HCT116 (cell line): ENCODE data around the gene KPNA2. TPM values are rescaled to one million over a fixed set of nuclear protein-coding genes. Genes with fewer than 3 reads are reported as not detected.

Experiments used
- ATAC-seq: fragments of 200-7000 bp; cut with Tn5 transposase; 2 replicates; pipeline ENCODE4 v1.9.1; 2020; ENCODE audit warnings: mild to moderate bottlenecking, moderate library complexity
- BruUV-seq: library from RNA; stranded (reverse); fragments of 400-500 nt; replicated peaks from 2 replicates; lab custom pipeline; 2021; lab: Mats Ljungman, UMichigan
- CTCF ChIA-PET: fragments of 300-600 bp; sonication (Branson Sonifier 250); formaldehyde crosslinking; loops from one replicate; lab custom pipeline; 2021; ENCODE audit warnings: antibody characterized with exemption; lab: Charles Lee
- POLR2A ChIA-PET: fragments of 300-600, 350-600 bp; sonication (Branson Sonifier 250); formaldehyde crosslinking; loops from one replicate; lab custom pipeline; 2021; ENCODE audit warnings: antibody characterized with exemption; lab: Charles Lee
- RAD21 ChIA-PET, 2 experiments: fragments of 300-600 bp; sonication (Branson Sonifier 250); formaldehyde crosslinking; loops; one replicate each; lab custom pipeline; 2023; ENCODE audit warnings: low total read pairs in 2 of 2; ENCODE audit not compliant: uncharacterized antibody in 2 of 2, unreplicated experiment in 2 of 2, low non-redundant PET in 1 of 2; lab: Charles Lee
- DNase-seq: peaks from one replicate; pipeline ENCODE4 v3.0.0-alpha.2; 2010; ENCODE audit warnings: low read depth, low spot score
- H2AFZ ChIP-seq: fragments of 200-600 bp; shearing (Covaris generic), sonication (generic); 2 replicates; pipeline ENCODE4 v1.6.1; 2017; ENCODE audit warnings: low read depth, mixed run types, mixed read lengths, antibody characterized with exemption, low read length; ENCODE audit not compliant: poor library complexity, severe bottlenecking
- H3K27ac ChIP-seq: 2 replicates; pipeline ENCODE4 v1.5.1; 2012; ENCODE audit warnings: low read depth, low read length
- H3K27me3 ChIP-seq: fragments of 200-600 bp; sonication (generic); 2 replicates; pipeline ENCODE4 v1.6.1; 2016; ENCODE audit warnings: mixed run types, low read length, mixed read lengths; ENCODE audit not compliant: insufficient read depth
- H3K36me3 ChIP-seq, 2 experiments: fragments of 200-500 bp in 1 of 2; fragments of 200-600 bp in 1 of 2; sonication (Bioruptor generic) in 1 of 2; sonication (generic) in 1 of 2; 2 replicates each; pipeline versions ENCODE4 v1.5.1 to v1.6.1; 2014 to 2016; ENCODE audit warnings: low read length in 2 of 2, inconsistent platforms in 1 of 2, mixed read lengths in 1 of 2, mixed run types in 1 of 2; ENCODE audit not compliant: insufficient read depth in 2 of 2, control insufficient read depth in 1 of 2
- H3K4me1 ChIP-seq, 2 experiments: fragments of 200-600 bp in 1 of 2; sonication (generic) in 1 of 2; 2 replicates each; pipeline versions ENCODE4 v1.5.1 to v1.6.1; 2012 to 2017; ENCODE audit warnings: low read length in 2 of 2, inconsistent platforms in 1 of 2, mild to moderate bottlenecking in 1 of 2, mixed read lengths in 1 of 2, mixed run types in 1 of 2, moderate library complexity in 1 of 2; ENCODE audit not compliant: insufficient read depth in 2 of 2, control insufficient read depth in 1 of 2
- H3K4me2 ChIP-seq: fragments of 200-600 bp; sonication (generic); 2 replicates; pipeline ENCODE4 v1.6.1; 2017; ENCODE audit warnings: mixed run types, low read length, mixed read lengths
- H3K4me3 ChIP-seq, 2 experiments: fragments of 200-600 bp in 1 of 2; sonication (generic) in 1 of 2; replicated peaks in 1 of 2; 2 replicates each; pipeline ENCODE4 v1.5.1; 2011 to 2016; ENCODE audit warnings: low read length in 2 of 2, control low read depth in 1 of 2, low read depth in 1 of 2, mild to moderate bottlenecking in 1 of 2, mixed read lengths in 1 of 2, mixed run types in 1 of 2
- H3K79me2 ChIP-seq: fragments of 200-600 bp; sonication (generic); 2 replicates; pipeline ENCODE4 v1.6.1; 2017; ENCODE audit warnings: mild to moderate bottlenecking, mixed run types, low read length, moderate library complexity, mixed read lengths; ENCODE audit not compliant: insufficient read depth
- H3K9ac ChIP-seq: fragments of 200-600 bp; sonication (generic); 2 replicates; pipeline ENCODE4 v1.6.1; 2016; ENCODE audit warnings: low read length, mixed read lengths
- H3K9me2 ChIP-seq: fragments of 200-600 bp; sonication (generic), shearing (Covaris generic); 2 replicates; pipeline ENCODE4 v1.6.1; 2017; ENCODE audit warnings: mixed run types, mild to moderate bottlenecking, moderate library complexity; ENCODE audit not compliant: insufficient read depth
- H3K9me3 ChIP-seq, 2 experiments: fragments of 200-500 bp in 1 of 2; fragments of 200-600 bp in 1 of 2; sonication (Bioruptor generic) in 1 of 2; sonication (generic) in 1 of 2; 2 replicates each; pipeline ENCODE4 v1.6.1; 2014 to 2017; ENCODE audit warnings: low read length in 2 of 2, mixed read lengths in 2 of 2, inconsistent platforms in 1 of 2, low read depth in 1 of 2, mild to moderate bottlenecking in 1 of 2, mixed run types in 1 of 2, moderate library complexity in 1 of 2; ENCODE audit not compliant: control insufficient read depth in 1 of 2, insufficient read depth in 1 of 2
- H4K20me1 ChIP-seq: fragments of 200-600 bp; sonication (generic), shearing (Covaris generic); 2 replicates; pipeline ENCODE4 v1.6.1; 2017; ENCODE audit warnings: mixed run types, mild to moderate bottlenecking, moderate library complexity; ENCODE audit not compliant: insufficient read depth
- ATF3 ChIP-seq: IDR thresholded peaks from 2 replicates; pipeline ENCODE4 v1.6.1; 2012
- CBX3 ChIP-seq: IDR thresholded peaks from 2 replicates; pipeline ENCODE4 v1.6.1; 2012; ENCODE audit warnings: low read depth
- CEBPB ChIP-seq: IDR thresholded peaks from 2 replicates; pipeline ENCODE4 v1.6.1; 2012; ENCODE audit warnings: low read depth
- CTCF ChIP-seq, 3 experiments: fragments of 200-600 bp in 1 of 3; sonication (generic) in 1 of 3; IDR thresholded peaks in 2 of 3; conservative IDR thresholded peaks in 1 of 3; 2 replicates each; pipeline ENCODE4 v1.5.1; 2012 to 2017; ENCODE audit warnings: low read depth in 2 of 3, low read length in 2 of 3, antibody characterized with exemption in 1 of 3, borderline replicate concordance in 1 of 3, control low read depth in 1 of 3, mild to moderate bottlenecking in 1 of 3, mixed read lengths in 1 of 3, mixed run types in 1 of 3, moderate library complexity in 1 of 3; ENCODE audit not compliant: insufficient read depth in 1 of 3
- ELF1 ChIP-seq: IDR thresholded peaks from 2 replicates; pipeline ENCODE4 v1.6.1; 2012; ENCODE audit warnings: low read depth, borderline replicate concordance
- EZH2 ChIP-seq: fragments of 200-600 bp; sonication (generic); IDR thresholded peaks from 2 replicates; pipeline ENCODE4 v1.6.1; 2017; ENCODE audit warnings: antibody characterized with exemption, mixed run types
- EZH2phosphoT487 ChIP-seq: fragments of 200-600 bp; IDR thresholded peaks from 2 replicates; pipeline ENCODE4 v1.6.1; 2018; ENCODE audit warnings: antibody characterized with exemption, borderline replicate concordance
- FOSL1 ChIP-seq: IDR thresholded peaks from 2 replicates; pipeline ENCODE4 v1.6.1; 2012; ENCODE audit warnings: low read depth
- MAX ChIP-seq: IDR thresholded peaks from 2 replicates; pipeline ENCODE4 v1.6.1; 2012
- POLR2A ChIP-seq: IDR thresholded peaks from 2 replicates; pipeline ENCODE4 v1.7.0; 2011; ENCODE audit warnings: borderline replicate concordance; ENCODE audit not compliant: insufficient read depth, insufficient read length; ENCODE audit errors: extremely low read depth
- POLR2AphosphoS5 ChIP-seq: IDR thresholded peaks from 2 replicates; pipeline ENCODE4 v1.6.1; 2011; ENCODE audit warnings: mild to moderate bottlenecking, low read depth, low read length, moderate library complexity
- REST ChIP-seq: IDR thresholded peaks from 2 replicates; pipeline ENCODE4 v1.6.1; 2012; ENCODE audit warnings: low read depth
- SIN3A ChIP-seq: IDR thresholded peaks from 2 replicates; pipeline ENCODE4 v1.6.1; 2012; ENCODE audit warnings: low read depth
- SP1 ChIP-seq: IDR thresholded peaks from 2 replicates; pipeline ENCODE4 v1.6.1; 2012; ENCODE audit warnings: low read depth
- YY1 ChIP-seq: IDR thresholded peaks from 2 replicates; pipeline ENCODE4 v1.6.1; 2011; ENCODE audit warnings: low read length, low read depth, moderate library complexity, mild to moderate bottlenecking; ENCODE audit not compliant: insufficient replicate concordance; ENCODE audit errors: extremely low read depth
- ZBTB33 ChIP-seq: IDR thresholded peaks from 2 replicates; pipeline ENCODE4 v1.6.1; 2011; ENCODE audit warnings: mild to moderate bottlenecking, low read length, moderate library complexity; ENCODE audit not compliant: insufficient replicate concordance; ENCODE audit errors: extremely low read depth
- ZFX ChIP-seq: fragments of 450-650 bp; IDR thresholded peaks from 2 replicates; pipeline ENCODE4 v1.6.1; 2017
- ZNF274 ChIP-seq: fragments of 200-500 bp; sonication (Bioruptor generic); IDR thresholded peaks from 2 replicates; pipeline ENCODE4 v1.6.1; 2014; ENCODE audit warnings: mild to moderate bottlenecking, low read depth, low read length, inconsistent platforms
- intact Hi-C: fragments of 100-400 bp; cut with micrococcal nuclease; formaldehyde crosslinking; loops from 2 replicates; pipeline ENCODE4 v1.10.0; 2022
- total RNA-seq: library from RNA; stranded (reverse); gene quantifications from one replicate; pipeline ENCODE4 v1.2.1, GENCODE V29; 2021; ENCODE audit not compliant: unreplicated experiment

KPNA2 gene
- total RNA-seq, 1 experiment from 2014 or later = 330 TPM

GRCh38 chr17:68053231-68054013, 17.9 kb downstream of the KPNA2 start:
- Histone ChIP-seq H3K4me3 (no peak overlapping the region), H3K27ac (no peak overlapping the region), H3K79me2 (no peaks in the 10 kb centered on the region), H3K27me3 (no peaks in the 10 kb centered on the region)
- RAD21 ChIA-PET = no interaction called here
- intact Hi-C loops = loop anchor here (2.0 to 10.0 kb wide), 2 partner anchors 151 to 409 kb away; no protein-coding TSS in a partner anchor
- TF ChIP-seq CEBPB (no peak), MAX (no peak), EZH2phosphoT487 (no peak), SP1 (no peak), CTCF (IDR thresholded peaks at IDR 0.05 in 2 of 3, conservative IDR thresholded peaks at IDR 0.05 in 1 of 3; ENCODE audit: borderline replicate concordance in 1 of 3, insufficient read depth in 1 of 3, low read depth in 2 of 3, low read length in 2 of 3) (no peak), FOSL1 (no peak), YY1 (no peak), ZBTB33 (no peak), REST (no peak), ZNF274 (no peak), EZH2 (no peak), CBX3 (no peak), POLR2A (no peak), ELF1 (no peak), ATF3 (no peak), POLR2AphosphoS5 (no peak), ZFX (no peak), SIN3A (no peak)
- TF ChIP-seq, all 23 proteins: peak for 0
- no peaks in the 10 kb centered on the region for H3K36me3 ChIP-seq
- ChIA-PET POLR2A (no interaction called here), CTCF (no interaction called here)
- H3K9me2 ChIP-seq = no peaks in the 10 kb centered on the region
- no peak for ATAC-seq
- H3K4me1 ChIP-seq = no peaks in the 10 kb centered on the region
- BruUV-seq = no TSS peak
- H3K9me3 ChIP-seq = no peaks in the 10 kb centered on the region
- no peak overlapping the region for H3K4me2 ChIP-seq
- no peaks in the 10 kb centered on the region for H4K20me1 ChIP-seq
- no peak for DNase-seq
- no peak overlapping the region for H2AFZ ChIP-seq
- H3K9ac ChIP-seq = no peak overlapping the region
